SKM-1 treated with dmso at 0.1 percent for 144 hours (cell line): ENCODE data around the gene MAPKAPK2.
A peak's percentile ranks its signal among the peaks of the same experiment; 100 is the strongest.
"Not testable (repeated sequence)": the region's sequence is repeated elsewhere in the genome, so short reads cannot be mapped to it uniquely, and the experiment has no call there.

ENCODE experiments used
- DNase-seq: peaks from one replicate; lab custom pipeline; 2025; ENCODE audit not compliant: unreplicated experiment; lab: John Stamatoyannopoulos, UW

MAPKAPK2 gene

DNA sequence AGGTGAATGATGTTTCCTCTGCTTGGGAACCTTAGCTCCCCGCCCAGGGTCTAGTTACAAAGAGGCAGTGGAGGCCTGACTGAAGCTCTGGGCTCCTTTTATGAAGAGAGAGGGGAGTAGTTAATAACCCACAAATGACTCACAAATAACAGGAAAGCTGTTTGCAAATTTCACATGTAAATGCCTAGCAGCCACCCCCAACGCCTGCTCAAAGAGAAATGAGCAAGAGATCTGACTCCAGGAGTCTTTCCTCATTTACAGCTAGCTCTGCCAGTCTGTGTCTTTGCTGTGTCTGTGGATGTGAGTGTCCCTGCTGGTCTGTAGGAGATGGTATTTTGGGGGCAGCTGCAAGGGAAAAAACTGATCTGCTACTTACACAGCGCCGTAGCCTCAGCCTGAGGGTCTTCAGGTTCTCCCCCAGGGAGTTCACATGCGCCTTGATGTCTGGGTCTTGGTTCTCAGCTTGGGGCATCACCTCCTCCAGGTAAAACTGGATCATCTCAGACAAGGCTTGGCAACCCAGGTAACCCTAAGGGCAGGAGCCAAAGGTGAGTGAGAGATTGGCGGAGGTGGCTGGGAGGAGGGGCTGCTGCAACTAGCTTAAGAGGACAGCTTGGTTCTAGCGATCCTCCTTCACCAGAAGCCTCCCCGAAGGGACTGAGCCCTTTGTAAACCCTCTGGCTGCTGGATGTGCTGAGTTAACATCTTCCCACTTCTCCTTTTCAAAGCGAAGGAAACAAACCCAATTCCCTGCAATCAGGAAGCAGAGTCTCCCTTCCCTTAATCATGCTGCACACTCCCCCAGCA lies 86.0 kb downstream of the MAPKAPK2 start, which contains the start of gene IL19:
TSS of gene IL19 (plus strand) at position 243 of the 807 bp plus-strand sequence. CDS start 65,890 bp downstream, outside the sequence.
- peak; percentile 87 for DNase-seq

DNA sequence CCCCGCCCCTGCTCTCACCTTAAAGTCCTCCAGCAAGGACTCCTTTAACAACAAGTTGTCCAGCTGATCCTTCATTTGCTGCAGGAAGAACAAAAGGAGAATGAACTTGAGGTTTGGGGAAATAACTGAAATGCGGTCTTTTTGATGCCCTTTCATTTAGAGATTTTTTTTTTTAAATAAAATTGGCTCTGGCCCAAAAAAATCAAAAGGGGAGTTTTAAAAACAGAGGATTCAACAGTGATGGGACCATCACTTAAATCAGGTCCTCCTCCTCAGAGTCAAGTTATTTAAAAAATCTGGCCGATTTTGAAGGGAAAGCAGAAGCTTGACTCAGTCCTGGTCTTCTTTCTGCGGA lies 86.6 kb downstream of the MAPKAPK2 start:
- DNase-seq, result no peak

DNA sequence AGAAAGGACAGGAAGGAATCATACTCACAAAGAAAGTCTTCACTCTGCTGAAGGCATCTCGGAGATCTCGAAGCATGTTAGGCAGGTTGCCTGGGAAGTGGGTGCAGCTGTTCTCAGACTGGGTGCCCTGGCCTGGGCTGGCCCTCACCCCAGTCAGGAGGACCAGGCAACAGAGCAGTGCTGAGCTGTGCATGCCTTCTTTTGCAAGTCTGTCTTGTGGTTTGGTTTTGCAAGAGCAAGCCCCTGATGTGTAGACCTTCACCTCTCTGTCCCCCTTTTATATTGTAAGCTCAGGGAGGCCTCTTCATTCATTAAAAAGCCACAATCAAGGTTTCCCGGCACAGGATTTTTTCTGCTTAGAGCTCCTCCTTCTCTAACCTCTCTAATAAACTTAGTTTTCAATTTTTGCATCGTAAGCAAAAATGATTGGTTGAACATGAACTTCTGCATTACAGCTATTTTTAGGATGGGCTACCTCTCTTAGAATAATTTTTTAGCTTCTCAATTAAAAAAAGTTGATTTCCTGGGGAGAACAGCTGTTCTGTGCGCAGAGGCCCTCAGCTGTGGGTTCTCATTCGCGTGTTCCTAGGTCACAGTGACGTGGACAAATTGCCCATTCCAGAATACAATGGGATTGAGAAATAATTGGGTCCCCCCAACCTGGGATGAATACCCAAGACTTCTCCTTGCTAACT lies 87.7 kb downstream of the MAPKAPK2 start, which contains the start of gene IL10:
TSS of gene IL10 (minus strand) at position 252 of the 695 bp plus-strand sequence. CDS start at position 193, 59 bp downstream.
- peak; percentile 67 for DNase-seq

DNA sequence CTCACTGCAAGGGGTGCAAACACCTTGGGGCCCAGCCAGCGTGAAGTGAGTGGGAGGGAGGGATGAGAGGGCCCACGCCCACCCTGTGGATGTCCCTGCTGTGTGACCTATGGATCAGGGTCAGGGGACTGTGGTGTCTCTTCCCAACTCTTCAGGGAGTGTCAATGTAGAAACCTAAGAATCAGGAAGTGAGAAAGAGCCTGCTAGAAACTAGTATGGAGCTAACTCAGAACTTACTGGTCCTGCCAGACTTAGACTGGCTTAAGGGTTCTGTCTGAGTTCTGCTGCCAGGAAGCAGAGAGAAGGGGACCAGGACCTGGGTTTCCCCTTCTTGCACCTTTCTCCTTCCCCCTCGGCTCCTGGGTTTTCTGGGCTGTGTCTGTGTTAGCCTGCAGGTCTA lies 89.4 kb downstream of the MAPKAPK2 start:
- DNase-seq, result peak; percentile 38

DNA sequence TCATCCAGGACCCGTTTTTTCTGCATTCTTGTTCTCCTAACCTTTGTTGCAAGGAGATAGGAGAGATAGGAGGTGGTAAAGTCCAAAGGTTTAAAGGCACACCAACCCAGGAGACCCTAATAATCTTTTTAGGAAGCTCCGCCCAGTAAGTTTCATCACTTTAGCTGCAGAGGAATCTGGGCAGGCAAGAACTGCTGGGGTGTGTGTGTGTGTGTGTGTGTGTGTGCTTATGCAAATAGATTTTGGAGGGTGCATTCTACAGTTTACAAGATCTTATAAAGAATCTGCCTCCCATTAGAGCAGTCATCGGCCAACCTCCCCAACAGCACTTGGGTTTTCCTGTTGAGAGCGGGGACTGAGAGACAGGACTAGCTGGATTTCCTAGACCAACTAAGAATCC lies 91.5 kb downstream of the MAPKAPK2 start:
- DNase-seq, result no peak

DNA sequence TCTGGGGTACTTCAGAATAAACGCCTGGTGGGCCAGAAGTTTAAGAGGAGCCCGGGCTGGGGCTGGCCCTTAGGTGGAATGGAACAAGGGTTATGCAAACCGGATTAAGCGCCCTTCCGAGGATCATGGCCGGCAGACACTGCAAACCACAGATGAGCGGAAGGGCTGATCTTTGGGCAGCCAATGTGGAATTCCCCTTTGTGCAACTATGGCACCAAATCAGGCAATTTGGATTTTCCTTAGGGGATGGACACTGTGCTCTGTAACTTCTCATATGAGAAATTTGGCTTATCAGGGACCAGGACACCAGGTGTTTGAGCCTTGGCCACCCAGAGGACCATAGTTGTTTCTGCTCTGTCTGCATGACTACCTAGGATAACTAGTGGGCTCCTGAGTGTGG lies 93.3 kb downstream of the MAPKAPK2 start:
- DNase-seq, result no peak

DNA sequence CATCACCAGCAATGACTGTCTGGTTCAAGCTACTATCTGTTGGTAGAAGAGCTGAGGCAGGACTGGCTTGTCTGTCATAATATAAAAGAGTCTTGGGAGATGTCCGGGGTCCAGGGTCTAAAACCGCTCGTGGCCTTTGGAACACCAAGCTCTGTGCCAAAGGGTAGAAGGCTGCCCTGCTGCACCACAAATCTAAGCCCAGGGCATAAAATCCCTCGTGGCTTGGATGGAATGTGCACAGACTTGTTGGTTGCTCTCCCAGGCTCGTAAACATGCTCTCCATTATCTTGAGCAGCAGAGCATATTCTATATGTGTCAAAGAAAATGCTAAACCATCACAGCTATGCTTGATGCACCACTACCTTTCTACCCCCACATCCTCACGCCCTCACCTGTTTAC lies 94.2 kb downstream of the MAPKAPK2 start:
- not testable (repeated sequence) for DNase-seq

DNA sequence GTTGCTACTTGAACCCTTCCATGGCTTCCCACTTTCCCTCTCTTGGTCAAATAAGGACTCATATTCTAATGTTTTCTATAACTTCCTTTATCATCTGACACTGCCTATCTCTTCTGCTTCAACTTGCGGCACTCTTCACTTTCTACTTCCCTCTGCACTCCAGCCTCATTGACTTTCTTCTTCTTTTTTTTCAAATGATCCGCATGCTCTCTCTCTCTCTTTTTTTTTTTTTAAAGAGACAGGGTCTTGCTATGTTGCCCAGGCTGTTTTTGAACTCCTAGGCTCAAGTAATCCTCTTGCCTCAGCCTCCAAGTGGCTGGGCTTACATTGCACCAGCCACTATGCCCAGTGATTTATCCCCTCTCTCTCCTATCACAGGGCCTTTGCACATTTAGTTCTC lies 94.9 kb downstream of the MAPKAPK2 start:
- peak; percentile 68 for DNase-seq

DNA sequence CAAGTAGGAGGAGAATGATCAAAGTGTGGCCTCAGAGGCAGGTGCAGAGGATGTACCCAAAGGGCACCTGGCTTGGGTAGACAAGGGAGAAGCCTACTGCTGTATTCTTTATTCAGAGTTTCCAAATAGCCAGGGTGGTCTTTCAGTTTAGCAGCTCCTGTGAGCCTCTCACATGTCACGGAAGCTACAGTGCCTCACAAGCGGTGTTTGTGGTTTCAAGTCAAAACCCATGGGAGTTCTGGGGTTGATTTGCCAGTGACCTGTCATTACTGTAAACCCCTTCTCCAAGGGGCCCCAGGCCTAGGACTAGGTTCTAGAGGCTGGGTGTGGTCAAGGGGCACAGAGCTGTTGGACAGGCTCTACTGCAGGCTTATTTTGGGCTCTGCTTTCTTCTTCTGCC lies 97.7 kb downstream of the MAPKAPK2 start:
- no peak for DNase-seq

DNA sequence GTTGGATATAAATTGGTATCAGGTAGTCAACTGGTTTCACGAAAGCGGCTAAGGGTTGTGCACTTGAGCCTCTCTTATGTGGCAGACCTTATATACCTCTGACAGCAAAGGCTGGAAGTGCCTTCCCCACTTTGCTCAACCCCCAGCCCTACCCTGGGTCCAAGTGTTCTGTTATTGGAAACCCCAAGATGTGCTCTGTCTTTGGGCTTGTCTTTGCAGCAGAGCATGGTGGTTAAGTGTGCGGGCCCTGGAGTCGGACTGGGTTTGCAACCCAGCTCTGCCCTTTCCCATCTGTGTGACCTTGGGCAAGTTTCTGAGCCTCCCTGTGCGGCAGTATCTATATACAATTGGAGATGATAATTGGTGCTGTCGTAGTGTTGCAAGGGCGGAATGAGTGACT lies 98.8 kb downstream of the MAPKAPK2 start:
- DNase-seq, result no peak
